H9 (cell line): Measurements from ENCODE around the gene VARS1. TPM values are rescaled to one million over a fixed set of nuclear protein-coding genes. Genes with fewer than 3 reads are reported as not detected.

Experiments
- DNase-seq: peaks from one replicate; pipeline ENCODE4 v3.0.0-alpha.2; 2017
- H2AFZ ChIP-seq: one replicate; pipeline ENCODE4 v1.6.1; 2013; ENCODE audit warnings: mild to moderate bottlenecking, low read length, control low read depth, moderate library complexity
- H2AK5ac ChIP-seq: 2 replicates; pipeline ENCODE4 v1.6.1; 2013; ENCODE audit warnings: low read length, control low read depth, mixed read lengths; ENCODE audit not compliant: insufficient read length
- H2BK120ac ChIP-seq: one replicate; pipeline ENCODE4 v1.6.1; 2013; ENCODE audit warnings: low read depth, mild to moderate bottlenecking, low read length, control low read depth, inconsistent platforms; ENCODE audit not compliant: poor library complexity, severe bottlenecking
- H2BK12ac ChIP-seq: 2 replicates; pipeline ENCODE4 v1.6.1; 2013; ENCODE audit warnings: low read length, control low read depth, mixed read lengths, low read depth; ENCODE audit not compliant: insufficient read length
- H2BK15ac ChIP-seq: 2 replicates; pipeline ENCODE4 v1.6.1; 2013; ENCODE audit warnings: low read depth, low read length, control low read depth
- H2BK20ac ChIP-seq: one replicate; pipeline ENCODE4 v1.6.1; 2013; ENCODE audit warnings: low read depth, mild to moderate bottlenecking, low read length, control low read depth, inconsistent platforms; ENCODE audit not compliant: poor library complexity, severe bottlenecking
- H2BK5ac ChIP-seq: 2 replicates; pipeline ENCODE4 v1.6.1; 2013; ENCODE audit warnings: low read length, control low read depth, mixed read lengths; ENCODE audit not compliant: insufficient read length
- H3K14ac ChIP-seq: 2 replicates; pipeline ENCODE4 v1.6.1; 2013; ENCODE audit warnings: low read length, control low read depth; ENCODE audit not compliant: insufficient read depth
- H3K18ac ChIP-seq: 2 replicates; pipeline ENCODE4 v1.6.1; 2013; ENCODE audit warnings: low read depth, mild to moderate bottlenecking, mixed read lengths, low read length, control low read depth; ENCODE audit not compliant: insufficient read length
- H3K23ac ChIP-seq: 2 replicates; pipeline ENCODE4 v1.6.1; 2013; ENCODE audit warnings: low read length, control low read depth, mixed read lengths, low read depth; ENCODE audit not compliant: insufficient read length
- H3K23me2 ChIP-seq: 2 replicates; pipeline ENCODE4 v1.6.1; 2013; ENCODE audit warnings: low read depth, mild to moderate bottlenecking, mixed read lengths, low read length, control low read depth; ENCODE audit not compliant: insufficient read length, poor library complexity, severe bottlenecking
- H3K27ac ChIP-seq: 2 replicates; pipeline ENCODE4 v1.5.1; 2013; ENCODE audit warnings: low read length, control low read depth, mixed read lengths, low read depth; ENCODE audit not compliant: insufficient read length
- H3K27me3 ChIP-seq: 2 replicates; pipeline ENCODE4 v1.6.1; 2013; ENCODE audit warnings: low read length, control low read depth, inconsistent platforms; ENCODE audit not compliant: insufficient read depth
- H3K4ac ChIP-seq: 2 replicates; pipeline ENCODE4 v1.6.1; 2013; ENCODE audit warnings: low read depth, mild to moderate bottlenecking, control low read depth, inconsistent platforms, low read length, moderate library complexity
- H3K4me1 ChIP-seq: 2 replicates; pipeline ENCODE4 v1.6.1; 2013; ENCODE audit warnings: low read length, control low read depth, inconsistent platforms; ENCODE audit not compliant: insufficient read depth
- H3K4me2 ChIP-seq: 2 replicates; pipeline ENCODE4 v1.6.1; 2013; ENCODE audit warnings: low read length, control low read depth, mixed read lengths; ENCODE audit not compliant: insufficient read length, insufficient read depth
- H3K56ac ChIP-seq: 2 replicates; pipeline ENCODE4 v1.6.1; 2013; ENCODE audit warnings: low read depth, mild to moderate bottlenecking, mixed read lengths, low read length, control low read depth; ENCODE audit not compliant: insufficient read length
- H3K79me1 ChIP-seq: 2 replicates; pipeline ENCODE4 v1.6.1; 2013; ENCODE audit warnings: low read depth, mild to moderate bottlenecking, moderate library complexity, low read length, control low read depth, inconsistent platforms; ENCODE audit not compliant: insufficient read depth, poor library complexity, severe bottlenecking
- H3K79me2 ChIP-seq: 2 replicates; pipeline ENCODE4 v1.6.1; 2013; ENCODE audit warnings: low read length, control low read depth, inconsistent platforms; ENCODE audit not compliant: insufficient read depth
- H3K9ac ChIP-seq: 2 replicates; pipeline ENCODE4 v1.6.1; 2013; ENCODE audit warnings: low read length, control low read depth, mixed read lengths; ENCODE audit not compliant: insufficient read length; ENCODE audit errors: extremely low read depth
- H3K9me3 ChIP-seq: one replicate; pipeline ENCODE4 v1.6.1; 2013; ENCODE audit warnings: low read depth, low read length, inconsistent platforms; ENCODE audit not compliant: control insufficient read depth
- H3T11ph ChIP-seq: one replicate; pipeline ENCODE4 v1.6.1; 2013; ENCODE audit warnings: mild to moderate bottlenecking, low read length, control low read depth, inconsistent platforms
- H4K20me1 ChIP-seq: one replicate; pipeline ENCODE4 v1.6.1; 2013; ENCODE audit not compliant: control insufficient read depth, insufficient read length, insufficient read depth
- H4K5ac ChIP-seq: 2 replicates; pipeline ENCODE4 v1.6.1; 2013; ENCODE audit warnings: low read depth, mild to moderate bottlenecking, mixed read lengths, low read length, control low read depth; ENCODE audit not compliant: insufficient read length
- H4K8ac ChIP-seq: replicated peaks from 2 replicates; pipeline ENCODE4 v1.6.1; 2013; ENCODE audit warnings: low read length, control low read depth, mixed read lengths, low read depth; ENCODE audit not compliant: insufficient read length
- H4K91ac ChIP-seq: 2 replicates; pipeline ENCODE4 v1.6.1; 2013; ENCODE audit warnings: low read depth, mild to moderate bottlenecking, moderate library complexity, mixed read lengths, low read length, control low read depth; ENCODE audit not compliant: insufficient read length
- H3K27ac Mint-ChIP-seq, 3 experiments: 2 replicates in 2 of 3; 3 replicates in 1 of 3; pipeline ENCODE4 v1.8.0; 2020 to 2021; ENCODE audit warnings: mixed read lengths in 3 of 3, mild to moderate bottlenecking in 1 of 3, moderate library complexity in 1 of 3
- H3K27me3 Mint-ChIP-seq: 2 replicates; pipeline ENCODE4 v1.8.0; 2021; ENCODE audit warnings: low read depth, mild to moderate bottlenecking, moderate library complexity, mixed read lengths
- H3K36me3 Mint-ChIP-seq, 3 experiments: 2 replicates in 2 of 3; 3 replicates in 1 of 3; pipeline ENCODE4 v1.8.0; 2020 to 2021; ENCODE audit warnings: low read depth in 3 of 3, mixed read lengths in 3 of 3; ENCODE audit not compliant: insufficient read depth in 1 of 3
- H3K4me1 Mint-ChIP-seq, 2 experiments: 2 replicates each; pipeline ENCODE4 v1.8.0; 2020; ENCODE audit warnings: mixed read lengths in 2 of 2
- H3K4me3 Mint-ChIP-seq, 2 experiments: 2 replicates in 1 of 2; 3 replicates in 1 of 2; pipeline ENCODE4 v1.8.0; 2020 to 2021; ENCODE audit warnings: mild to moderate bottlenecking in 2 of 2, mixed read lengths in 2 of 2, moderate library complexity in 1 of 2
- H3K9me3 Mint-ChIP-seq, 2 experiments: 2 replicates in 1 of 2; 3 replicates in 1 of 2; pipeline ENCODE4 v1.8.0; 2020; ENCODE audit warnings: mild to moderate bottlenecking in 2 of 2, mixed read lengths in 2 of 2, moderate library complexity in 1 of 2
- CTCF ChIP-seq: fragments of 200-600 bp; sonication (generic); conservative IDR thresholded peaks from 3 replicates; pipeline ENCODE4 v1.8.0; 2021; ENCODE audit warnings: antibody characterized with exemption, mild to moderate bottlenecking
- WGBS: extraction: QIAGEN DNeasy Blood & Tissue Kit; methylation state at CpG from one replicate; pipeline ENCODE4 v1.1.7; 2013; ENCODE audit warnings: missing lambda C conversion rate, low lambda C conversion rate, mixed read lengths; ENCODE audit not compliant: insufficient read length; ENCODE audit errors: extremely low coverage; 5-methylcytosine and 5-hydroxymethylcytosine counted together
- total RNA-seq: library from RNA; stranded (reverse); gene quantifications from 2 replicates; pipeline ENCODE4 v1.2.1, GENCODE V29; 2021

The VARS1 gene
- total RNA-seq, 1 experiment from 2014 or later, result 154 TPM

GRCh38 chr6:31763619-31763940 lies 32.0 kb downstream of the VARS1 start:
- Histone ChIP-seq H3K23ac (no peak overlapping the region), H3K14ac (no peak overlapping the region), H3K18ac (no peak overlapping the region), H2AK5ac (no peak overlapping the region), H2BK15ac (no peak overlapping the region), H3K9ac (no peak overlapping the region), H4K20me1 (no peaks in the 10 kb centered on the region), H2AFZ (no peak overlapping the region), H3K27me3 (no peaks in the 10 kb centered on the region), H3K4me1 (no peaks in the 10 kb centered on the region), H3K79me1 (no peaks in the 10 kb centered on the region), H2BK120ac (no peak overlapping the region), H3K27ac (no peak overlapping the region), H3K9me3 (no peaks in the 10 kb centered on the region), H3K56ac (no peak overlapping the region), H3K23me2 (no peaks in the 10 kb centered on the region), H4K5ac (no peak overlapping the region), H3K4ac (no peak overlapping the region), H4K91ac (no peak overlapping the region), H3T11ph (no peak overlapping the region), H3K79me2 (no peaks in the 10 kb centered on the region), H2BK12ac (no peak overlapping the region), H4K8ac (no peak overlapping the region), H2BK5ac (no peak overlapping the region), H3K4me2 (no peak overlapping the region), H2BK20ac (no peak overlapping the region)
- H3K36me3 Mint-ChIP-seq, result peaks cover 13 to 43% (median 32%) of the 10 kb centered on the region in 3 experiments
- WGBS, result no CpG with 5 or more reads among the region's 1 CpG
- H3K4me3 Mint-ChIP-seq, result peak overlapping the region in 1 of 2 experiments; percentile 24; a peak in 2 of 5 replicates
- no peaks in the 10 kb centered on the region; a peak in 1 of 5 replicates for H3K9me3 Mint-ChIP-seq
- H3K27ac Mint-ChIP-seq, result peak overlapping the region in 2 of 3 experiments; percentile 77 to 93; a peak in 5 of 7 replicates
- TF ChIP-seq CTCF, result no peak
- peak; percentile 55 for DNase-seq
- H3K4me1 Mint-ChIP-seq, result peaks cover 23 to 27% of the 10 kb centered on the region in 2 experiments
- no peaks in the 10 kb centered on the region; the same call in none of the 2 replicates for H3K27me3 Mint-ChIP-seq
